Pulmonary artery endothelial cell (primary cell): ENCODE results near the gene BEST2. TPM values are rescaled to one million over a fixed set of nuclear protein-coding genes. Genes with fewer than 3 reads are reported as not detected.
A peak's percentile ranks its signal among the peaks of the same experiment; 100 is the strongest.

ENCODE experiments used
- DNase-seq: peaks from one replicate; pipeline ENCODE4 v3.0.0-alpha.2; 2011; ENCODE audit warnings: low read depth, low spot score
- total RNA-seq: library from RNA; depleted of rRNA; stranded (reverse); fragments of >200 nt; gene quantifications from 2 replicates; pipeline ENCODE4 v1.2.3, GENCODE V29; 2014

Gene BEST2
- total RNA-seq, 1 donor from 2014 or later = not detected

DNA sequence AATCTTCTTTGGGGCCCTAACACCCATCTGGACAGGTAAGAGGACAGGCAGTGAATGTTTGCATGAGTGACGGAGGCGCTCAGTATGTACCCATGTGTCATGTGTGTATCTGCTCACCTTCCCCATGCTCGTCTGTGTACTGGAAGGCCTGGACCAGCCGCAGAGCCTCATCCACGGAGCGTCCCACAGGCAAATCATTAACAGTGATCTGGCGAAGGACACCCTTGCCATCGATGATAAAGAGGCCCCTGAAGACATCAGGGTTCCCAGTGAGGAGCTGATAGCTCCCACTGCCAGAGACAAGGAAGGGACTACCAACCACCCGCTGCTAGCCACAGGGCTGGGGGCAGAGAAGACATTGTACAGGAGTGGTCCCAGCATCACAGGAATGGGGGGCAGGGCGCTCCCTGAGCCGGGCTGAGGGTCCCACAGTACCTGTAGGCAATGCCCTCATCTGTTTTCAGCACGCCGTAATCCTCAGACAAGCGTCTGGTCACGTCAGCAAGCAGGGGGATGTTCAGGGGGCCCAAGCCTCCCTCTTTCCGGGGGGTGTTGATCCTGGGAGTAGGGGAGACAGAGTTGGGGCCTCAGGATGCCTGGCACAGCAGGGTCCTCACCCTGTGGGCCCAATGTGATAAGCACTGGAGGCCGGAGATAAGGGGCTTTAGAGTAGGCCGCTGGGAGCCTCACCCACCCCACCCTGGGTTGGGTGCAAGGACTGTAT is 48.3 kb downstream of the BEST2 start:
- no peak for DNase-seq

DNA sequence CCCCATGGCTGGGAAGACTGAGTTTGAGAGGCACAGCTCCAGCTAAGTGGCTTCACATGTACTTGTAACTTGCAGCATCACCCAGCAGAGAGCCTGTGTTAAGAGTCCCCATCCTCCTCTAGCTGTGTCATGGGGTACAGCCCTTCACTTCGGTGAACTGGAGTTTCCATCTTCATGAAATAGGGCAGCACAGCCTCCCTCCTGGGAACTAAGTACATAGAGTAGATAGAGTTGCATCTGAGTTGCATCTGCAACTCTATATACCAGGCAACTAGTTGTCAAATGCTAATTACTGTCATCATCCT is 48.8 kb downstream of the BEST2 start:
- no peak for DNase-seq

DNA sequence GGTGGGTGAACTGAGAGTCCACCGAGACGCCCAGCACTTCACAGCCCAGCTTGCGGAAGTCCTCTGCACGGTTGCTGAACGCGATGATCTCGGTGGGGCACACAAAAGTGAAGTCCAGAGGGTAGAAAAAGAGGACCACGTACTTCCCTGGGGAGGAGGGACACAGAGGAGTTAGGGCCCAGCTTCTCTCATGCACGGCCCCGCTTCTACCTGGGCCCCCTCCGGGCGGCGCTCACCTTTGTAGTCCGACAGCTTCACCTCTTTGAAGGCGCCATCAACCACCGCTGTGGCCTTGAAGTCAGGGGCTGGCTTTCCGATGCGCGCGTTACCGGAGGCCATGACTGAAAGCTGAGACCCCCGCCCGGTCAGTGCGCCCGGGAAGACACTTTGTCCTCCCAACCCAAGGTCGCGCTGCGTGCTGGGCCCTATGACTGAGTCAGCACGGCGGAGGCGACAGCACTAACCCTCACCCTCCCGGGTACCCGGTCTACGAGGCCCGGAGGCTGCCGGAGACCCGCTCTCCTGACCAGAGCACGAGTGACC is 49.4 kb downstream of the BEST2 start:
- no peak for DNase-seq

DNA sequence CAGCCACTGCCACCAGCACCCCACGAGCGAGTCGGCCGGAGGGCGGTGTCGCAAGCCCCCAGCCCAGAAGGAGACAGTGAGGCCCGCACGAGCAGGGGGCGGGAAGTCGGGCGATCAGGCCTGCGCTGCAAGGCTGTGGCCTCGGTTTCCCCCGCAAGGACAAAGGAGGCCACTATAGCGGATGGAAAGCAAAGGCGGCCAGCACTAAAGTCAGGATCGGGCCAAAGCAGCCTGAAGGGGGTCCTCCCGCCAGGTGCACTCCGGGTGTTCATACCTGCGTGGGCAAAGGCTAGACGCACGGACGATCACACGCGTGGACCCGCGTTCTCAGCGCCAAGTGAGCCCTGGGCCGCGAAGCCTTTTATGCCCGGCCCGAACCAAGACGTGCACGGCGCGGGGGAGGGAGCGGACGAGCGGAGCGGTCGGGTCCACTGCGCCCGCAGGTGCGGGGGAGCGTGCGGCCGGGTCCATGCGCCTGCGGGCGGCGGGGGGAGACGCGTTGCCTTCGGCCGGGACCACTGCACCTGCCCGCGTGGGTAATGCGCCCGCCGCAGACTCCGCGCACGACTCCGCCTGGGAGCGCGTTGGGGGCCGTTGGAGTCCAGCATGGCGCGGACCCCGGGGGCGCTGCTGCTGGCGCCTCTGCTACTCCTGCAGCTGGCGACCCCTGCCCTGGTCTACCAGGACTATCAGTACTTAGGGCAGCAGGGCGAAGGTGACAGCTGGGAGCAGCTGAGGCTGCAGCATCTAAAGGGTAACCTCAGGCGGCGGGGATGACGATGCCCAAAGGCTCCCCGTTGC is 50.1 kb downstream of the BEST2 start, which contains the start of the genes PRDX2 and THSD8:
TSS of gene PRDX2 (minus strand) at position 335 of the 801 bp plus-strand sequence. CDS start 539 bp downstream, outside the sequence.
TSS of gene THSD8 (plus strand) at position 604 of the 801 bp plus-strand sequence. CDS start at position 607, 3 bp downstream.
- no peak for DNase-seq

DNA sequence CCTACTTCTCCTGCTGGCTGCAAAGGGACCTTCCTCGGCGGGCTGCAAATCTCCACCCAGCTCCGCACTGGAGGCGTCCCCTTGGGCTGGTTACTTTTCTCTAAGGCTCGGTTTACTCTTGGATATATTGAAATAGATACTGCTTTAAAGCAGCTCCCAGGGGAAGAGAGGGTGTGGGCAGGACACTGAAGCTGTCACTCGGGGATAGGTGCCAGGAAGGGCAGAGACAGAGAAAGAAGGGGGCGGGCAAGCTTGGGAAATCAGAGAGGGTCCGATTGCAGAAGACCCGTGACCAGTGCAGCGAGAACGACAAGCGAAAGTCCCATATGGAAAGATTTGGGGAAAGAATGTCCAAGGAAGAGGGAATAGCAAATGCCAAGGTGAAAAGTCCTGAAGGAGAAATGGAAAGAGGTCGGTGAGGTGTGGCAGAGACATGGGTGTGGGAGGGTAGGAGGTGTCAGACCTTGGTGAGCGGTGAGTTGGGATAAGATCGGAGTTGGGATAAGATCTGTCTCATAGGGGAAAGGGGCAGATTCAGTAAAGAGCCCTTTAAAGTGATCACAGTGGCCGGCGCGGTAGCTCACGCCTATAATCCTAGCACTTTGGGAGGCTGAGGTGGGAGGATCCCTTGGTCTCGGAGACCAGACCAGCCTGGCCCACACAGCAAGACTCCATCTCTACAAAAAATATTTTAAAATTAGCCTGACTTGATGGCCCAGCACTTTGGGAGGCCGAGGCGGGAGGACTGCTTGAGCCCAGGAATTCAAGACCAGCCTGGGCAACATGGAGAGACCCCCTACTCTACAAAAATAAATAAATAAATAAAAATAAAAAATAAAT is 50.9 kb downstream of the BEST2 start:
- no peak for DNase-seq

DNA sequence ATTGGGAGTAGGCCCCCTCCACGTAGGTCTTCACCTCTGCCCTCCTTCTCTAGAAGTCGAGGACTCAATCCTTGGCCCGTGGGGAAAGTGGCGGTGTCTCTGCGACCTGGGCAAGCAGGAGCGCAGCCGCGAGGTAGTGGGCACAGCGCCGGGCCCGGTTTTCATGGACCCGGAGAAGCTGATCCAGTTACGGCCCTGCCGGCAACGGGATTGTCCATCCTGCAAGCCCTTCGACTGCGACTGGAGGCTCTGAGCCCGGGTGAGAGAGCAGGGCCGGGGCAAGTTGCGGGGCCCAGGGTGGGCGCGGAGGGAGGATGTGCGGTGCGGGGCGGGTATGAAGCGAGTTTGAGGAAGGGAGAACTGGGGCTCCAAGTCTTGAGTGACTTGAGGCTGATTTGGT is 52.5 kb downstream of the BEST2 start:
- no peak for DNase-seq

DNA sequence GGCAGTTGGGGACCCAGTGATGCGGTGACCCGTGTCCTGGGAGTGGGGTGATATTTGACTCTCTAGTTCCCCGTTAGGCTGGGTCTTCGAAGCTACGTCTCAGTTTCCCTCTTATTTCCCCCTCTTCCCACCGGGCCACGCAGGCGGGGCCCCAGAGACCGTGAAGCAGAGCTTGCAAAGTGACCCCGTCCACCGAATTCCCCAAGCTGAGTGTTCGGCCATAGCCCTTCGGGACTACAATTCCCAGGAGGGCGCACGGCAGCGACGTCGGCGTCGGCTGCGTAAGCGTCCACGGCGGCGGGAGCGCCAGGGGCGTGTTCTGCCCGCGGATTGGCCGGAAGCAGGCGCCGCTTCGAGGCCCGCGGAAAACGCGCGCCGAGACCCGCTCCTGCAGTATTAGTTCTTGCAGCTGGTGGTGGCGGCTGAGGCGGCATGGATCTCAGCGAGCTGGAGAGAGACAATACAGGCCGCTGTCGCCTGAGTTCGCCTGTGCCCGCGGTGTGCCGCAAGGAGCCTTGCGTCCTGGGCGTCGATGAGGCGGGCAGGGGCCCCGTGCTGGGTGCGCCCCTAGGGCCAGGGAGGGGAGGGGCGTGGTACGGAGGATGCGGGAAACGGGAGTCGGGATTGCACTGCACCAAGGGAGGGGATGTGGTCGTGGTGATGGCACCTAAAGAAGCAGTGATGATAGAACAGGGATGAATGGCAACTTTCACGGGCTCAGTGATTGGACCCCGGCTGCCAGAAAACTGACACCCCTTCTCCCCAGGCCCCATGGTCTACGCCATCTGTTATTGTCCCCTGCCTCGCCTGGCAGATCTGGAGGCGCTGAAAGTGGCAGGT is 54.9 kb downstream of the BEST2 start, which contains the start of gene RNASEH2A:
TSS of gene RNASEH2A (plus strand) at position 343 of the 840 bp plus-strand sequence. CDS start at position 433, 90 bp downstream.
- DNase-seq = peak; percentile 59

Other genes starting within 250 kb of the BEST2 start
- 6.8 and 9.1 TPM in 2 replicates for gene ZNF564, start 200.3 kb upstream of the BEST2 start, total RNA-seq
- 6.0 and 9.7 TPM in 2 replicates for gene ZNF490, start 141.0 kb upstream of the BEST2 start, total RNA-seq
- 17.4 and 19.4 TPM in 2 replicates for gene ZNF791, start 140.9 kb upstream of the BEST2 start, total RNA-seq
- 27.1 and 41.5 TPM in 2 replicates for gene MAN2B1, start 85.0 kb upstream of the BEST2 start, total RNA-seq
- gene WDR83, start 85.0 kb upstream of the BEST2 start, total RNA-seq = 7.5 and 10.9 TPM in 2 replicates
- gene DHPS, start 69.9 kb upstream of the BEST2 start, total RNA-seq = 58.6 and 60.9 TPM in 2 replicates
- gene GNG14, start 63.8 kb upstream of the BEST2 start, total RNA-seq = not detected in 2 replicates
- 8.4 and 14.8 TPM in 2 replicates for gene FBXW9, start 55.2 kb upstream of the BEST2 start, total RNA-seq
- gene TNPO2, start 27.9 kb upstream of the BEST2 start, total RNA-seq = 23.9 and 31.4 TPM in 2 replicates
- gene TRIR, start 17.1 kb upstream of the BEST2 start, total RNA-seq = 161 and 169 TPM in 2 replicates
- gene GET3, start 14.3 kb upstream of the BEST2 start, total RNA-seq = 113 and 115 TPM in 2 replicates
- 11.4 and 11.5 TPM in 2 replicates for gene HOOK2, start 23.8 kb downstream of the BEST2 start, total RNA-seq
- 33.4 and 41.1 TPM in 2 replicates for gene JUNB, start 39.7 kb downstream of the BEST2 start, total RNA-seq
- 186 and 250 TPM in 2 replicates for gene PRDX2, start 50.0 kb downstream of the BEST2 start, total RNA-seq
- gene THSD8, start 50.3 kb downstream of the BEST2 start, total RNA-seq = 0.13 TPM in 1 of 2 replicates, not detected in the other
- 34.7 and 50.5 TPM in 2 replicates for gene RNASEH2A, start 54.8 kb downstream of the BEST2 start, total RNA-seq
- gene RTBDN, start 82.8 kb downstream of the BEST2 start, total RNA-seq = not detected in 2 replicates
- gene MAST1, start 86.7 kb downstream of the BEST2 start, total RNA-seq = 0.18 and 0.59 TPM in 2 replicates
- gene DNASE2, start 129.7 kb downstream of the BEST2 start, total RNA-seq = 18.4 and 24.6 TPM in 2 replicates
- gene KLF1, start 135.4 kb downstream of the BEST2 start, total RNA-seq = not detected in 2 replicates
- gene GCDH, start 139.4 kb downstream of the BEST2 start, total RNA-seq = 25.3 and 29.8 TPM in 2 replicates
- gene SYCE2, start 167.5 kb downstream of the BEST2 start, total RNA-seq = 0.11 and 0.20 TPM in 2 replicates
- gene FARSA, start 181.9 kb downstream of the BEST2 start, total RNA-seq = 56.4 and 85.4 TPM in 2 replicates
- 1,409 and 2,169 TPM in 2 replicates for gene CALR, start 186.8 kb downstream of the BEST2 start, total RNA-seq
- gene RAD23A, start 194.1 kb downstream of the BEST2 start, total RNA-seq = 81.2 and 84.6 TPM in 2 replicates
- 27.3 and 33.3 TPM in 2 replicates for gene GADD45GIP1, start 205.4 kb downstream of the BEST2 start, total RNA-seq
- 0.07 TPM in 1 of 2 replicates, not detected in the other for gene DAND5, start 217.8 kb downstream of the BEST2 start, total RNA-seq
- gene NFIX, start 243.7 kb downstream of the BEST2 start, total RNA-seq = 23.3 and 23.8 TPM in 2 replicates